SH-SY5Y (cell line): Measurements from ENCODE around the gene PRR14L.

Experiments used
- GATA2 ChIP-seq: IDR thresholded peaks from 2 replicates; pipeline ENCODE4 v1.6.1; 2011; ENCODE audit warnings: mild to moderate bottlenecking, low read depth, low read length
- GATA3 ChIP-seq: IDR thresholded peaks from 2 replicates; pipeline ENCODE4 v1.6.1; 2011; ENCODE audit warnings: low read depth, mild to moderate bottlenecking, low read length, moderate library complexity

GRCh38 chr22:31651664-31652063 is 98.3 kb downstream of the PRR14L start:
- TF ChIP-seq GATA2 (no peak), GATA3 (no peak)
